SKM-1 treated with dmso at 0.1 percent for 144 hours (cell line): ENCODE measurements around the gene CLDN17.

Source experiments
- DNase-seq: peaks from one replicate; lab custom pipeline; 2025; ENCODE audit not compliant: unreplicated experiment; lab: John Stamatoyannopoulos, UW

Gene CLDN17

GRCh38 chr21:30166705-30167104, at the start of gene CLDN17:
Gene CLDN17 (minus strand): TSS chr21:30166805. CDS start chr21:30166617, 188 bp downstream.
- DNase-seq = no peak

GRCh38 chr21:30216041-30216723, 49.6 kb upstream of the CLDN17 start, which contains the start of gene CLDN8:
Gene CLDN8 (minus strand): TSS chr21:30216097. CDS start chr21:30215925, 172 bp downstream.
- no peak for DNase-seq

- no peak for DNase-seq
Measured at GRCh38 chr21:30211071-30211470, 44.5 kb upstream of the CLDN17 start.

GRCh38 chr21:30209601-30210000, 43.0 kb upstream of the CLDN17 start:
- DNase-seq = no peak

- DNase-seq = no peak
Measured at GRCh38 chr21:30207252-30207579, 40.6 kb upstream of the CLDN17 start.

GRCh38 chr21:30206551-30207251, 40.1 kb upstream of the CLDN17 start:
- DNase-seq = no peak

GRCh38 chr21:30200000-30200399, 33.4 kb upstream of the CLDN17 start:
- DNase-seq = no peak

GRCh38 chr21:30194701-30195299, 28.2 kb upstream of the CLDN17 start:
- peak; percentile 46 for DNase-seq

- no peak for DNase-seq
Measured at GRCh38 chr21:30193201-30193600, 26.6 kb upstream of the CLDN17 start.

GRCh38 chr21:30190554-30190953, 23.9 kb upstream of the CLDN17 start:
- DNase-seq = no peak

- DNase-seq = no peak
Measured at GRCh38 chr21:30189773-30190172, 23.2 kb upstream of the CLDN17 start.

GRCh38 chr21:30186242-30186641, 19.6 kb upstream of the CLDN17 start:
- DNase-seq = no peak

GRCh38 chr21:30168086-30168485, 1.5 kb upstream of the CLDN17 start:
- no peak for DNase-seq

- DNase-seq = no peak
Measured at GRCh38 chr21:30166171-30166570, 434 bp downstream of the CLDN17 start.

- no peak for DNase-seq
Measured at GRCh38 chr21:30164796-30165195, 1.8 kb downstream of the CLDN17 start.

- no peak for DNase-seq
Measured at GRCh38 chr21:30153697-30154340, 12.8 kb downstream of the CLDN17 start.

GRCh38 chr21:30152792-30153191, 13.8 kb downstream of the CLDN17 start:
- DNase-seq = no peak

GRCh38 chr21:30148906-30149305, 17.7 kb downstream of the CLDN17 start:
- DNase-seq = no peak

- DNase-seq = no peak
Measured at GRCh38 chr21:30146558-30147282, 19.9 kb downstream of the CLDN17 start.

- no peak for DNase-seq
Measured at GRCh38 chr21:30138483-30138882, 28.1 kb downstream of the CLDN17 start.

GRCh38 chr21:30129246-30129645, 37.4 kb downstream of the CLDN17 start:
- no peak for DNase-seq
